HepG2 (cell line): ENCODE measurements around the gene THOP1.

Experiments used
- ELF4 ChIP-seq: sonication (generic); formaldehyde crosslinking; IDR thresholded peaks from 2 replicates; pipeline ENCODE4 v1.5.0; 2020; ENCODE audit warnings: missing genetic modification reagents, mild to moderate bottlenecking, moderate library complexity, borderline replicate concordance
- HMG20A ChIP-seq: IDR thresholded peaks from 2 replicates; pipeline ENCODE4 v1.6.1; 2016; ENCODE audit warnings: borderline replicate concordance
- HOXA7 ChIP-seq: sonication (generic); formaldehyde crosslinking; IDR thresholded peaks from 2 replicates; pipeline ENCODE4 v1.8.1; 2022; ENCODE audit warnings: mild to moderate bottlenecking, missing genetic modification reagents, moderate library complexity
- IRF1 ChIP-seq: sonication (generic); formaldehyde crosslinking; IDR thresholded peaks from 2 replicates; pipeline ENCODE4 v1.4.0; 2020; ENCODE audit warnings: low read depth, mild to moderate bottlenecking, missing genetic modification reagents
- JUN ChIP-seq: sonication (generic); formaldehyde crosslinking; IDR thresholded peaks from 2 replicates; pipeline ENCODE4 v1.4.0; 2020; ENCODE audit warnings: mild to moderate bottlenecking, missing genetic modification reagents
- NKX3-1 ChIP-seq: sonication (generic); formaldehyde crosslinking; IDR thresholded peaks from 2 replicates; pipeline ENCODE4 v1.5.0; 2020; ENCODE audit warnings: missing genetic modification reagents
- PHF8 ChIP-seq: sonication (generic); formaldehyde crosslinking; IDR thresholded peaks from 2 replicates; pipeline ENCODE4 v1.5.0; 2020; ENCODE audit warnings: missing genetic modification reagents
- POLR2A ChIP-seq, 2 experiments: IDR thresholded peaks; 2 replicates each; pipeline ENCODE4 v1.6.1; 2011; ENCODE audit warnings: low read depth in 2 of 2, low read length in 2 of 2, mild to moderate bottlenecking in 1 of 2, moderate library complexity in 1 of 2; ENCODE audit not compliant: insufficient read depth in 1 of 2
- PTBP1 ChIP-seq: fragments of 200-400 bp; formaldehyde crosslinking; IDR thresholded peaks from 2 replicates; pipeline ENCODE4 v1.6.1; 2018; ENCODE audit warnings: low read length, low read depth; ENCODE audit not compliant: poor library complexity, severe bottlenecking
- TEAD2 ChIP-seq: sonication (generic); formaldehyde crosslinking; IDR thresholded peaks from 2 replicates; pipeline ENCODE4 v1.9.0; 2021; ENCODE audit warnings: missing genetic modification reagents
- TF ChIP-seq, protein P1 (sequence below): sonication (generic); formaldehyde crosslinking; IDR thresholded peaks from 2 replicates; pipeline ENCODE4 v1.5.0; 2020; ENCODE audit warnings: mild to moderate bottlenecking, missing genetic modification reagents, moderate library complexity

DNA sequence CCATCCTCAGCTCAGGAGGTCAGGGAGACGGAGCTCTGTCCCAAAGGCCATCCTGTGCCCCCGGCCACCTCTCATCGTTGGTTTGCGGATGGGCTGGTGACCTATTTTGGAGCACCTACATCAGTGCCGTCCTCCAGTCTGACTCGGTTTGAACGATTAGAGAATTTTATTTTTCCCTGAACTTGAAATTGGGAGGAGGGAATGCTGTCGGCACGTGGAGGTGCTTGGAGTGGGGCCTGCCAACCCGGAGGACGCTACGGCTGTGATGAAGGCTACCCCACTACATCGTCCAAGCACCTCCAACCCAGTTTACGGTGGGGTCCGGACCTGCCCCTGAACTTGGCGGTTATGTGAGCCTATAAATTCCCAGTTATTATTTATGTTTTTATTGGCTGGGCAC lies 31.3 kb downstream of the THOP1 start:
- TF ChIP-seq IRF1 (CRISPR knock-in tag) (no peak), POLR2A (IDR thresholded peaks at IDR 0.05; ENCODE audit: insufficient read depth in 1 of 2, low read depth in 2 of 2, low read length in 2 of 2) (no peak), NKX3-1 (CRISPR knock-in tag) (no peak), ELF4 (no peak), JUN (CRISPR knock-in tag) (no peak), PHF8 (CRISPR knock-in tag) (no peak), TEAD2 (CRISPR knock-in tag) (no peak), PTBP1 (no peak), HMG20A (CRISPR knock-in tag) (no peak), HOXA7 (CRISPR knock-in tag) (no peak)
- TF ChIP-seq, protein P1, sequence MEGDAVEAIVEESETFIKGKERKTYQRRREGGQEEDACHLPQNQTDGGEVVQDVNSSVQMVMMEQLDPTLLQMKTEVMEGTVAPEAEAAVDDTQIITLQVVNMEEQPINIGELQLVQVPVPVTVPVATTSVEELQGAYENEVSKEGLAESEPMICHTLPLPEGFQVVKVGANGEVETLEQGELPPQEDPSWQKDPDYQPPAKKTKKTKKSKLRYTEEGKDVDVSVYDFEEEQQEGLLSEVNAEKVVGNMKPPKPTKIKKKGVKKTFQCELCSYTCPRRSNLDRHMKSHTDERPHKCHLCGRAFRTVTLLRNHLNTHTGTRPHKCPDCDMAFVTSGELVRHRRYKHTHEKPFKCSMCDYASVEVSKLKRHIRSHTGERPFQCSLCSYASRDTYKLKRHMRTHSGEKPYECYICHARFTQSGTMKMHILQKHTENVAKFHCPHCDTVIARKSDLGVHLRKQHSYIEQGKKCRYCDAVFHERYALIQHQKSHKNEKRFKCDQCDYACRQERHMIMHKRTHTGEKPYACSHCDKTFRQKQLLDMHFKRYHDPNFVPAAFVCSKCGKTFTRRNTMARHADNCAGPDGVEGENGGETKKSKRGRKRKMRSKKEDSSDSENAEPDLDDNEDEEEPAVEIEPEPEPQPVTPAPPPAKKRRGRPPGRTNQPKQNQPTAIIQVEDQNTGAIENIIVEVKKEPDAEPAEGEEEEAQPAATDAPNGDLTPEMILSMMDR = no peak
